ENCODE results near the gene SLC10A7. TPM values are rescaled to one million over a fixed set of nuclear protein-coding genes. Genes with fewer than 3 reads are reported as not detected.
A peak's percentile ranks its signal among the peaks of the same experiment; 100 is the strongest.

The SLC10A7 gene
- total and polyA plus RNA-seq, 9 of the 15 experiments (the other 6 are each of a cell fraction or from before 2014, with no cell fraction given), result 6.4 to 22.8 (median 16.1) TPM

- TF ChIP-seq ZNF324 (CRISPR knock-in tag; IDR thresholded peaks at IDR 0.05) (no peak), PHB (CRISPR knock-in tag; IDR thresholded peaks at IDR 0.05) (no peak), ZNF121 (CRISPR knock-in tag; conservative IDR thresholded peaks at IDR 0.05) (no peak), FOXK2 (conservative IDR thresholded peaks at IDR 0.05 in 1 of 2, IDR thresholded peaks at IDR 0.05 in 1 of 2; ENCODE audit: low read depth in 2 of 2) (no peak), GTF2A2 (tag; IDR thresholded peaks at IDR 0.05) (peak; percentile 57; the same call in 1 of the 2 replicates), CEBPB (tag; IDR thresholded peaks at IDR 0.05) (peak; percentile 44; the same call in 1 of the 2 replicates), ZNF165 (CRISPR knock-in tag; IDR thresholded peaks at IDR 0.05; ENCODE audit: borderline replicate concordance) (no peak), MYBL2 (IDR thresholded peaks at IDR 0.05; ENCODE audit: low read depth) (no peak), MYBL2 (CRISPR knock-in tag; IDR thresholded peaks at IDR 0.05; ENCODE audit: borderline replicate concordance) (no peak)
- TF ChIP-seq, protein P1, sequence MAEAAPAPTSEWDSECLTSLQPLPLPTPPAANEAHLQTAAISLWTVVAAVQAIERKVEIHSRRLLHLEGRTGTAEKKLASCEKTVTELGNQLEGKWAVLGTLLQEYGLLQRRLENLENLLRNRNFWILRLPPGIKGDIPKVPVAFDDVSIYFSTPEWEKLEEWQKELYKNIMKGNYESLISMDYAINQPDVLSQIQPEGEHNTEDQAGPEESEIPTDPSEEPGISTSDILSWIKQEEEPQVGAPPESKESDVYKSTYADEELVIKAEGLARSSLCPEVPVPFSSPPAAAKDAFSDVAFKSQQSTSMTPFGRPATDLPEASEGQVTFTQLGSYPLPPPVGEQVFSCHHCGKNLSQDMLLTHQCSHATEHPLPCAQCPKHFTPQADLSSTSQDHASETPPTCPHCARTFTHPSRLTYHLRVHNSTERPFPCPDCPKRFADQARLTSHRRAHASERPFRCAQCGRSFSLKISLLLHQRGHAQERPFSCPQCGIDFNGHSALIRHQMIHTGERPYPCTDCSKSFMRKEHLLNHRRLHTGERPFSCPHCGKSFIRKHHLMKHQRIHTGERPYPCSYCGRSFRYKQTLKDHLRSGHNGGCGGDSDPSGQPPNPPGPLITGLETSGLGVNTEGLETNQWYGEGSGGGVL (CRISPR knock-in tag; IDR thresholded peaks at IDR 0.05), result no peak
- TF ChIP-seq, protein P2, sequence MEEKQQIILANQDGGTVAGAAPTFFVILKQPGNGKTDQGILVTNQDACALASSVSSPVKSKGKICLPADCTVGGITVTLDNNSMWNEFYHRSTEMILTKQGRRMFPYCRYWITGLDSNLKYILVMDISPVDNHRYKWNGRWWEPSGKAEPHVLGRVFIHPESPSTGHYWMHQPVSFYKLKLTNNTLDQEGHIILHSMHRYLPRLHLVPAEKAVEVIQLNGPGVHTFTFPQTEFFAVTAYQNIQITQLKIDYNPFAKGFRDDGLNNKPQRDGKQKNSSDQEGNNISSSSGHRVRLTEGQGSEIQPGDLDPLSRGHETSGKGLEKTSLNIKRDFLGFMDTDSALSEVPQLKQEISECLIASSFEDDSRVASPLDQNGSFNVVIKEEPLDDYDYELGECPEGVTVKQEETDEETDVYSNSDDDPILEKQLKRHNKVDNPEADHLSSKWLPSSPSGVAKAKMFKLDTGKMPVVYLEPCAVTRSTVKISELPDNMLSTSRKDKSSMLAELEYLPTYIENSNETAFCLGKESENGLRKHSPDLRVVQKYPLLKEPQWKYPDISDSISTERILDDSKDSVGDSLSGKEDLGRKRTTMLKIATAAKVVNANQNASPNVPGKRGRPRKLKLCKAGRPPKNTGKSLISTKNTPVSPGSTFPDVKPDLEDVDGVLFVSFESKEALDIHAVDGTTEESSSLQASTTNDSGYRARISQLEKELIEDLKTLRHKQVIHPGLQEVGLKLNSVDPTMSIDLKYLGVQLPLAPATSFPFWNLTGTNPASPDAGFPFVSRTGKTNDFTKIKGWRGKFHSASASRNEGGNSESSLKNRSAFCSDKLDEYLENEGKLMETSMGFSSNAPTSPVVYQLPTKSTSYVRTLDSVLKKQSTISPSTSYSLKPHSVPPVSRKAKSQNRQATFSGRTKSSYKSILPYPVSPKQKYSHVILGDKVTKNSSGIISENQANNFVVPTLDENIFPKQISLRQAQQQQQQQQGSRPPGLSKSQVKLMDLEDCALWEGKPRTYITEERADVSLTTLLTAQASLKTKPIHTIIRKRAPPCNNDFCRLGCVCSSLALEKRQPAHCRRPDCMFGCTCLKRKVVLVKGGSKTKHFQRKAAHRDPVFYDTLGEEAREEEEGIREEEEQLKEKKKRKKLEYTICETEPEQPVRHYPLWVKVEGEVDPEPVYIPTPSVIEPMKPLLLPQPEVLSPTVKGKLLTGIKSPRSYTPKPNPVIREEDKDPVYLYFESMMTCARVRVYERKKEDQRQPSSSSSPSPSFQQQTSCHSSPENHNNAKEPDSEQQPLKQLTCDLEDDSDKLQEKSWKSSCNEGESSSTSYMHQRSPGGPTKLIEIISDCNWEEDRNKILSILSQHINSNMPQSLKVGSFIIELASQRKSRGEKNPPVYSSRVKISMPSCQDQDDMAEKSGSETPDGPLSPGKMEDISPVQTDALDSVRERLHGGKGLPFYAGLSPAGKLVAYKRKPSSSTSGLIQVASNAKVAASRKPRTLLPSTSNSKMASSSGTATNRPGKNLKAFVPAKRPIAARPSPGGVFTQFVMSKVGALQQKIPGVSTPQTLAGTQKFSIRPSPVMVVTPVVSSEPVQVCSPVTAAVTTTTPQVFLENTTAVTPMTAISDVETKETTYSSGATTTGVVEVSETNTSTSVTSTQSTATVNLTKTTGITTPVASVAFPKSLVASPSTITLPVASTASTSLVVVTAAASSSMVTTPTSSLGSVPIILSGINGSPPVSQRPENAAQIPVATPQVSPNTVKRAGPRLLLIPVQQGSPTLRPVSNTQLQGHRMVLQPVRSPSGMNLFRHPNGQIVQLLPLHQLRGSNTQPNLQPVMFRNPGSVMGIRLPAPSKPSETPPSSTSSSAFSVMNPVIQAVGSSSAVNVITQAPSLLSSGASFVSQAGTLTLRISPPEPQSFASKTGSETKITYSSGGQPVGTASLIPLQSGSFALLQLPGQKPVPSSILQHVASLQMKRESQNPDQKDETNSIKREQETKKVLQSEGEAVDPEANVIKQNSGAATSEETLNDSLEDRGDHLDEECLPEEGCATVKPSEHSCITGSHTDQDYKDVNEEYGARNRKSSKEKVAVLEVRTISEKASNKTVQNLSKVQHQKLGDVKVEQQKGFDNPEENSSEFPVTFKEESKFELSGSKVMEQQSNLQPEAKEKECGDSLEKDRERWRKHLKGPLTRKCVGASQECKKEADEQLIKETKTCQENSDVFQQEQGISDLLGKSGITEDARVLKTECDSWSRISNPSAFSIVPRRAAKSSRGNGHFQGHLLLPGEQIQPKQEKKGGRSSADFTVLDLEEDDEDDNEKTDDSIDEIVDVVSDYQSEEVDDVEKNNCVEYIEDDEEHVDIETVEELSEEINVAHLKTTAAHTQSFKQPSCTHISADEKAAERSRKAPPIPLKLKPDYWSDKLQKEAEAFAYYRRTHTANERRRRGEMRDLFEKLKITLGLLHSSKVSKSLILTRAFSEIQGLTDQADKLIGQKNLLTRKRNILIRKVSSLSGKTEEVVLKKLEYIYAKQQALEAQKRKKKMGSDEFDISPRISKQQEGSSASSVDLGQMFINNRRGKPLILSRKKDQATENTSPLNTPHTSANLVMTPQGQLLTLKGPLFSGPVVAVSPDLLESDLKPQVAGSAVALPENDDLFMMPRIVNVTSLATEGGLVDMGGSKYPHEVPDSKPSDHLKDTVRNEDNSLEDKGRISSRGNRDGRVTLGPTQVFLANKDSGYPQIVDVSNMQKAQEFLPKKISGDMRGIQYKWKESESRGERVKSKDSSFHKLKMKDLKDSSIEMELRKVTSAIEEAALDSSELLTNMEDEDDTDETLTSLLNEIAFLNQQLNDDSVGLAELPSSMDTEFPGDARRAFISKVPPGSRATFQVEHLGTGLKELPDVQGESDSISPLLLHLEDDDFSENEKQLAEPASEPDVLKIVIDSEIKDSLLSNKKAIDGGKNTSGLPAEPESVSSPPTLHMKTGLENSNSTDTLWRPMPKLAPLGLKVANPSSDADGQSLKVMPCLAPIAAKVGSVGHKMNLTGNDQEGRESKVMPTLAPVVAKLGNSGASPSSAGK (IDR thresholded peaks at IDR 0.05), result peak; percentile 41; the same call in 1 of the 2 replicates
- TF ChIP-seq, protein P3, sequence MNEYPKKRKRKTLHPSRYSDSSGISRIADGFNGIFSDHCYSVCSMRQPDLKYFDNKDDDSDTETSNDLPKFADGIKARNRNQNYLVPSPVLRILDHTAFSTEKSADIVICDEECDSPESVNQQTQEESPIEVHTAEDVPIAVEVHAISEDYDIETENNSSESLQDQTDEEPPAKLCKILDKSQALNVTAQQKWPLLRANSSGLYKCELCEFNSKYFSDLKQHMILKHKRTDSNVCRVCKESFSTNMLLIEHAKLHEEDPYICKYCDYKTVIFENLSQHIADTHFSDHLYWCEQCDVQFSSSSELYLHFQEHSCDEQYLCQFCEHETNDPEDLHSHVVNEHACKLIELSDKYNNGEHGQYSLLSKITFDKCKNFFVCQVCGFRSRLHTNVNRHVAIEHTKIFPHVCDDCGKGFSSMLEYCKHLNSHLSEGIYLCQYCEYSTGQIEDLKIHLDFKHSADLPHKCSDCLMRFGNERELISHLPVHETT (CRISPR knock-in tag; conservative IDR thresholded peaks at IDR 0.05 in 1 of 2, IDR thresholded peaks at IDR 0.05 in 1 of 2), result no peak
These were observed 286.0 kb downstream of the SLC10A7 start (continued) for GRCh38 chr4:146235654-146236177.

Data from K562 (cell line).